SK-N-MC (cell line): ENCODE data around the gene NLRX1.

ENCODE experiments used
- DNase-seq: peaks from one replicate; pipeline ENCODE4 v3.0.0-alpha.2; 2011; ENCODE audit warnings: low read depth, low spot score
- H3K27ac ChIP-seq: fragments of 200-600 bp; sonication (generic); 2 replicates; pipeline ENCODE4 v1.5.1; 2016; ENCODE audit warnings: mixed run types
- H3K36me3 ChIP-seq: fragments of 200-600 bp; sonication (generic); 2 replicates; pipeline ENCODE4 v1.6.1; 2017; ENCODE audit warnings: antibody characterized with exemption, low read length, mixed read lengths; ENCODE audit not compliant: insufficient read depth
- H3K4me3 ChIP-seq: fragments of 200-600 bp; sonication (generic); 2 replicates; pipeline ENCODE4 v1.5.1; 2016
- H3K9ac ChIP-seq: fragments of 200-600 bp; sonication (generic); 2 replicates; pipeline ENCODE4 v1.8.0; 2017; ENCODE audit warnings: mixed run types, mixed read lengths; ENCODE audit not compliant: insufficient read length
- H3K9me3 ChIP-seq: fragments of 200-600 bp; sonication (generic); 2 replicates; pipeline ENCODE4 v1.6.1; 2017; ENCODE audit warnings: low read depth, mild to moderate bottlenecking, antibody characterized with exemption, low read length, moderate library complexity, mixed read lengths
- EZH2 ChIP-seq: fragments of 200-600 bp; sonication (generic); IDR thresholded peaks from one replicate; pipeline ENCODE4 v1.6.1; 2017; ENCODE audit warnings: antibody characterized with exemption
- FOXP2 ChIP-seq: optimal IDR thresholded peaks from 2 replicates; pipeline ENCODE3; 2011; ENCODE audit warnings: mild to moderate bottlenecking, moderate library complexity; ENCODE audit not compliant: insufficient read depth; ENCODE audit errors: extremely low read length, control extremely low read depth
- POLR2AphosphoS5 ChIP-seq: IDR thresholded peaks from 2 replicates; pipeline ENCODE4 v1.6.1; 2012; ENCODE audit warnings: mild to moderate bottlenecking, low read depth, low read length, borderline replicate concordance

The NLRX1 gene

DNA sequence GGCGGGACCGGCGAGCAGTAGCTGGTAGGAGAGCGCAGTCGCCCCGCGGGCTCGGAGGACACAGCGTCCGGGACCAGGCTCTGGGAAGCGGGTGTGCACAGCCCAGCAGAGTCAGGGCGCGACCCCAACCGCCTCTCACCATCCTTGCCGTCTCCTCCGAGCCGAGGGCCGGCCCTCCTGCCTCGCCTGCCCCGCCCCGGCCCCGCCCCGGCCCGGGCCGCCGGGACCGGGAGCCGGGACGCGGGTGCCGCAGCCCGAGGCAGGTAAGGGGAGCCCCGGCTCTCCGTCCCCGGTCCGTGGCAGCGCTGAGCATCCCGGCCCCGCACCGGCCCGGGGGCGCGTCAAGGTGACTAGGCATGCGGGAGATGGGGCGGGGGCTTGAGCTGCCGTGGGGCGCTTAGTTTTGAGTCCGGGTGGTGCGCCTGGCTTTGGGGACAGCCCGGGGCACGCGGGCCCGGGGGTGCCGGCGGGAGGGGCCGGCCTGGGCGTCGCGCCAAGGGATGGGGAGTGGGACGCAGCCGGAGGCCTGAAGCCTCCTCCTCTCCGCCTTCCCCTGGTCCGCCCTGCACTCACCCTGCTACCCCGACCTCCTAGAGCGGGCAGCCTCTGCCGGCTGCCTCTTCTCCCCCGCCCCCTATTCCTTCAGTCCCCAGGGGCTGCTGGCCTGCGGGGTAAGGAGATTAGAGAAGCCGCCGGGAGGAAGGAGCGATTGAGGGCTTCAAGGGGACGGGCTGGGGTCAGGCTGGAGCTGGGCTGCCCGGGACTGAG lies 19.3 kb upstream of the NLRX1 start, which contains the start of gene ABCG4:
Gene ABCG4 (plus strand): TSS at position 35 of the 768 bp plus-strand sequence. CDS start 914 bp downstream, outside the sequence.
- no peak within 1 kb of the TSS for H3K9ac ChIP-seq
- no peaks in the 10 kb centered on the region for H3K36me3 ChIP-seq
- TF ChIP-seq POLR2AphosphoS5 (no peak), EZH2 (no peak), FOXP2 (no peak)
- H3K27ac ChIP-seq = no peak within 1 kb of the TSS
- DNase-seq = no peak
- H3K4me3 ChIP-seq = peak within 1 kb of the TSS; percentile 79
- no peaks in the 10 kb centered on the region for H3K9me3 ChIP-seq

DNA sequence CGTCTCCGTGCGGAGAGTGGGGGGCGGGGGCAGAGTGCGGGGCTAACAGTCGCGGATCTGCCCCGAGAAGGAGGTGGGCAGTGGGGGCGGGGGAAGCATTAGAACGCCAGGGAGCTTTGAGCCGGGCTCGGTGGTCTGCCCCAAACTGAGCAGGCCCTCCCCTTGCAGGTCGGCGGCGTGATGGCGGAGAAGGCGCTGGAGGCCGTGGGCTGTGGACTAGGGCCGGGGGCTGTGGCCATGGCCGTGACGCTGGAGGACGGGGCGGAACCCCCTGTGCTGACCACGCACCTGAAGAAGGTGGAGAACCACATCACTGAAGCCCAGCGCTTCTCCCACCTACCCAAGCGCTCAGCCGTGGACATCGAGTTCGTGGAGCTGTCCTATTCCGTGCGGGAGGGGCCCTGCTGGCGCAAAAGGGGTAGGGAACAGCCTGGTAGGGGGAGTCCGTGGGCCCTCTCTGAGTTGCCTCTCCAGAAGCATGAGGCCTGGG lies 18.7 kb upstream of the NLRX1 start:
- Histone ChIP-seq H3K4me3 (peak overlapping the region; percentile 79), H3K9me3 (no peaks in the 10 kb centered on the region), H3K9ac (no peak overlapping the region), H3K27ac (no peak overlapping the region), H3K36me3 (no peaks in the 10 kb centered on the region)
- no peak for DNase-seq
- TF ChIP-seq EZH2 = no peak
- no peak for TF ChIP-seq POLR2AphosphoS5
- TF ChIP-seq FOXP2 = no peak

DNA sequence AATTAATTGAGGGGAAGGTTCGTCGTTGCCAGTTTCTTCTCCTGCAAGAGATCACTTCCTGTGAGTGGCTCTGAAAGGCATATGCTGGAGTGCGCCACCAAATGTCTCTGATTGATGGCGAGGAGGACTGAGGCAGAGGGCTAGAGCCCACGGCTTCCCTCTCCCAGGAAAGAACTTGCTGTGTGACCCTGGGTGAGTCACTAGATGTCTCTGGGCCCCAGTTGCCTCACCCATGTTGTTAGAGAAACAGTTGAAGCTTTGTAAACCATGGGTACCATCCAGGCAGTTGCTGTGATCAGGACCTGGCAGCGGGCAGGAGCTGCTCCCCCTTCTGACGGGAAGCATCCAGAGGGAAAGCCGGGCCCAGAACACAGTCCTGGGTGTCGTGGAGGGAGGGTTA lies 16.5 kb upstream of the NLRX1 start:
- H3K36me3 ChIP-seq = no peaks in the 10 kb centered on the region
- no peak for TF ChIP-seq FOXP2
- no peak for TF ChIP-seq EZH2
- no peak for TF ChIP-seq POLR2AphosphoS5
- no peaks in the 10 kb centered on the region for H3K9me3 ChIP-seq
- H3K27ac ChIP-seq = no peak overlapping the region
- H3K9ac ChIP-seq = no peak overlapping the region
- DNase-seq = no peak
- H3K4me3 ChIP-seq = no peak overlapping the region

DNA sequence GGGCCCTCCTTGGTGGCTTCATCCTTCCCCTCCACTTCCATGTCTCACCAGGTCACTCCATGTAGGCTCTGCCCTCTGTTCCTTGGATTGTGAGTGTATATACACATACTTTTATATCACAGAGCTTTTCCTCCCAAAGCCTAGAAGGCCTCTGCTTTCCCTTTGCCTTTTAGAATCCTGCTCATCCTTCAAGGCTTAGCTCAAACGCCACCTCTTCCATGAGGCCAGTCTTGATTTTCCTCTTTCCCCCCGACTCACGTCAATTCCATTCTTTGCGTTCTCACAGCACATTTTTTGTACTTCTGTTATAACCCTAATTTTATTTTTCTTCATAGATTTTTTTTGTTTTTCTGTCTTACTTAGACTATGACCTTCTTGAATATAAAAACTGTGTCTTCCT lies 15.9 kb upstream of the NLRX1 start:
- H3K36me3 ChIP-seq = no peaks in the 10 kb centered on the region
- no peak for DNase-seq
- H3K4me3 ChIP-seq = no peak overlapping the region
- TF ChIP-seq POLR2AphosphoS5 = no peak
- TF ChIP-seq FOXP2 = no peak
- TF ChIP-seq EZH2 = no peak
- H3K9me3 ChIP-seq = no peaks in the 10 kb centered on the region
- no peak overlapping the region for H3K9ac ChIP-seq
- H3K27ac ChIP-seq = no peak overlapping the region

DNA sequence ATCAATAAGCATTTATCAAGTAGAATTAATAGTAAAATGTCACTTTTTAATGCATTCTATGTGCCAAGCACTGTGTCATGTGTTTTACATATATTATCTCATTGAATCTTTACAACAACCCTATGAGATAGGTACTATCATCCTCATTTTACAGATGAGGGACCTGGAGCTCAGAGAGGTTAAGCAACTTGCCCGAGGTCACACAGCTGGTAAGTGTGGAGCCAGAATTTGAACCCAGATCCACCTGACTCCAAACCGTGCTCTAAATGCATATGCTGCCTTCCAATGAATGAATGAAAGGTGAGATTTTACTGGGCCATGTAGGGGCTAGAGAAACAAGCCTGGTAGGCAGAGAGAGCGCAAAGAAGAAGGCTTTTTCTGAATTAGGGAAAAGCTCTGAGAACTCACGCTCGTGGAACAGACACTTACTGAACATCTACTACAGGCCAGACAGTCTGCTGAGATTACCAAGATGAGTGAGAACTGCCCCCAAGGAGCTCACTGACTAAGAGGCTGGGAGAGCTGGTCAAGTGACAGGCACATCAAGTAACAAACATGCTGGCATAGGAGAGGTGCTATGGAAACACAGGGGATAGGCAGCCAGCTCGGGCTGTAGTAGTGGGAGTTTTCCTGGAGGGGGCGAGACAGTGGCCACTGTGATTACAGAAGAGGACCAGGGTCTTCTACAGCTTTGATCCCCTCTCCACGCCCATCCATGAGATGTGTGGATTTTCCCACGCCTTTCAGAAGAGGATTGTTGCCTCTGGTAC lies 15.3 kb upstream of the NLRX1 start:
- Histone ChIP-seq H3K36me3 (no peaks in the 10 kb centered on the region), H3K4me3 (no peak overlapping the region), H3K27ac (no peak overlapping the region), H3K9ac (no peak overlapping the region), H3K9me3 (no peaks in the 10 kb centered on the region)
- TF ChIP-seq EZH2 (no peak), POLR2AphosphoS5 (no peak), FOXP2 (no peak)
- no peak for DNase-seq

DNA sequence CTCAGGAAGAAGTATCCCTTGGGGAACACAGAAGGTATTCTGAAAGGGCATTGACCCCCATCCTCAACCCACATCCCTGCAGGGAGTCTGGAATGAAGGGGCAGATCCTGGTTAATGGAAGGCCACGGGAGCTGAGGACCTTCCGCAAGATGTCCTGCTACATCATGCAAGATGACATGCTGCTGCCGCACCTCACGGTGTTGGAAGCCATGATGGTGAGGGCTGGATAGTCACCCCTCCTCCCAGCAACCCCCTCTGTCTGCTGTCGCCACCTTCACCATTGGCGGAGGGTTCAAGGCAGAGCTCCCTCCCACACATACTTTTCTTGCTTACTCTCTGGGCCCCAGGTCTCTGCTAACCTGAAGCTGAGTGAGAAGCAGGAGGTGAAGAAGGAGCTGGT lies 14.3 kb upstream of the NLRX1 start:
- no peak overlapping the region for H3K4me3 ChIP-seq
- no peaks in the 10 kb centered on the region for H3K36me3 ChIP-seq
- no peaks in the 10 kb centered on the region for H3K9me3 ChIP-seq
- no peak for DNase-seq
- no peak overlapping the region for H3K27ac ChIP-seq
- TF ChIP-seq POLR2AphosphoS5 = no peak
- TF ChIP-seq EZH2 = no peak
- TF ChIP-seq FOXP2 = no peak
- H3K9ac ChIP-seq = no peak overlapping the region

DNA sequence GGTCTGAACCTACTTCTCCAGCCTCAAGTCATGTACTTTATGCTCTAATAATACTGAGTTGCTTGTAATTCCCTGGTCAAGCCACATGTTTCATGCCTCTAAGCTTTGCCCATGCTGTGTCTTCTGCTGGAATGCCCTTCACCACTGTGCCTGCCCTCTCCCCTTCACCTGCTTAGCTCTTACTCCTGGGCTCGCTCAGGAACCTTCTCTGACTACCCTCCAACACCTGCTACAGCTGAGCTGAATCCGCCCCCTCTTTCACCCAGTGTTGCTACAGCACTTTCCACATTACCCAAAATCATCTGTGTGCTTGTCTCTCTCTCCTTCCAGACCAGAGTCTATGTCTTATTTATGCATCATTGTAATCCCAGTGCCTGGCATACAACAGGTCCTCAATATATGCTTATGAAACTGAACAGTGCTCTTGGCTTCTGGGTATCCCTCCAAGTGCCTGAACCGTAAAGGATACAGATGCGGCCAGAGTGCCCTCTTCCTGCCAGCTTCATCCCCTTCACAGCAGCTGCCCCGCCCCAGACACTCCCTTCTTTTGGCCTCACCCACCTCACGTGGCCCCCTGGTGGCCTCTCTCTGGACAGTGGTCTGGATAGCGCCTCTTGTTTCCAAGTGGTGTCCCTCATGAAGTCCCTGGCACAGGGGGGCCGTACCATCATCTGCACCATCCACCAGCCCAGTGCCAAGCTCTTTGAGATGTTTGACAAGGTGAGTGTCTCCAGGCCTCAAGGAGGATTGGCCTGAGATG lies 12.6 kb upstream of the NLRX1 start:
- Histone ChIP-seq H3K4me3 (no peak overlapping the region), H3K9me3 (no peaks in the 10 kb centered on the region), H3K27ac (no peak overlapping the region), H3K9ac (no peak overlapping the region), H3K36me3 (no peaks in the 10 kb centered on the region)
- no peak for TF ChIP-seq EZH2
- TF ChIP-seq FOXP2 = no peak
- no peak for TF ChIP-seq POLR2AphosphoS5
- no peak for DNase-seq

DNA sequence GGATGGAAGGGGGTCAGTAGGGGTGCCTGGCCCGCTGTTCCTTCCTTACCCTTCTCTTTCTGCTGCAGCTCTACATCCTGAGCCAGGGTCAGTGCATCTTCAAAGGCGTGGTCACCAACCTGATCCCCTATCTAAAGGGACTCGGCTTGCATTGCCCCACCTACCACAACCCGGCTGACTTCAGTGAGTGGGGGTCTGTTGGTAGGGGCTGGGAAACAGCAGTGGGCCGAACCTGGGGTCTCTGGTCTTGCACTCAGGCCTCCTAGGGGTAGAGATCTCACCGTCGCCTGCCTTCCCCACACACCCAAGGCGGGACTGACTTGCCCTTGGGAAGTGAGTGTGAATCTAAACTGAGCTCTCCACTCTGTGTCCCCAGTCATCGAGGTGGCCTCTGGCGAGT lies 12.0 kb upstream of the NLRX1 start:
- Histone ChIP-seq H3K9me3 (no peaks in the 10 kb centered on the region), H3K9ac (no peak overlapping the region), H3K27ac (no peak overlapping the region), H3K36me3 (no peaks in the 10 kb centered on the region), H3K4me3 (no peak overlapping the region)
- TF ChIP-seq POLR2AphosphoS5 (no peak), FOXP2 (no peak), EZH2 (no peak)
- no peak for DNase-seq
